Measurements from ENCODE around the gene C2CD3.
A peak's percentile ranks its signal among the peaks of the same experiment; 100 is the strongest.
"Not testable (repeated sequence)": the region's sequence is repeated elsewhere in the genome, so short reads cannot be mapped to it uniquely, and the experiment has no call there.

C2CD3 gene

DNA sequence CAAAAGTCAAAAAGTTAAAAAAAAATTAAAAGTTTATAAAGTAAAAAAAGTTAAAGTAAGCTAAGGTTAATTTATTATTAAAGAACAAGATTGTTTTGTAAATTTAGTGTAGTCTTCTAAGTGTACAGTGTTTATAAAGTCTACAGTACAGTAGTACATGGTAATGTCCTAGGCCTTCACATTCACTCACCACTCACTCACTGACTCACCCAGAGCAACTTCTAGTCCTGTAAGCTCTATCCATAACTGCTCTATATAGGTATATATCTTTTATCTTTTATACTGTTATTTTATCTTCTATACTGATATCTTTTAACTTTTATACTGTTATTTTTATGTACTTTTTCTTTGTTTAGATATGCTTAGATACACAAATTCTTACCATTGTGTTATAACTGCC, 11.2 kb downstream of the C2CD3 start:
- DNase-seq: no peak

DNA sequence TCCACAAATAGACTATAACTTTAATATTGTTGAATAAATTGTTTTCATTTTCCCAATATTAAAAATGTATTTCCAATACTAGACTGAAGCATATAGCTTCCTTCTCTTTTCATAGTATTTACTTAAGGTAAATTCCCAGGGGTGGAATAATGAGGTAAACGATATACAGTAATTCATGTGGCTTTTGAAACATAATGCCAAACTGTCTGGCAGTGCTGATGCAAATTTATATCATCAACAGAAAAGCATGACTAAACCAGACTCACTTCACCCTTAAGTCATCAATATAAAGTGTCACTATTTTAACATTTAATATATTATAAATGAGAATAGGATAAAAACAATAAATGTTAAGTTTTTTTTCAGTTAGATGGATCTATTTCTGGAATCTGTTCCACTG, 13.6 kb downstream of the C2CD3 start:
- DNase-seq: no peak

DNA sequence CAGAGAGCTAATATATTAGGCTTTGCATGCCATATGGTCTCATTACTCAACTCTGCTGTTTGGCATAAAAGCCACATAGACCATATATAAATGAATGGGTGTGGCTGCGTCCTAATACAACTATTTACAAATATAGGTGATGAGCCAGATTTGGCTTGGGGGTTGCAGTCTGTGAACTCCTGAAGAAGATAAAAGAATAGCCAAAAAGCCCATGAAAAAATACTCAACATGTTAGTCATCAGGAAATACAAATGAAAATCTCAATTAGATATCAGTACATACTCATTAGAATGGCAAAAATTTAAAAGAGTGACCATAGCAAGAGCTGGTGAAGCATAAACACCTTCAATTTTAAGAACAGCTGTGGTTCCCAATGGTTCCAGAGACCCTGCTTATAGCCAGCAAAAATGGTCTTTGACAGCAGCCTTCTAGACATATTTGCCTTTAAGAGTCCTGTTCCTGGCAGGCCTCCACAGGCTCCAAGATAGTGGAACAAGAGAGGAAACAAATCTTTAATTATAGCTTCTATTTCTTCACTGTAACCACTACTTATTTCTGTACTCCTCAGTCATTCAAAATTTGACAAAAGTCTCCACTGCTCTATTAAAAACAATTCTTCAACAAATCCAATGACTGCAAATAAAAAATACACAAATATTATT, 16.1 kb downstream of the C2CD3 start:
- DNase-seq: no peak

DNA sequence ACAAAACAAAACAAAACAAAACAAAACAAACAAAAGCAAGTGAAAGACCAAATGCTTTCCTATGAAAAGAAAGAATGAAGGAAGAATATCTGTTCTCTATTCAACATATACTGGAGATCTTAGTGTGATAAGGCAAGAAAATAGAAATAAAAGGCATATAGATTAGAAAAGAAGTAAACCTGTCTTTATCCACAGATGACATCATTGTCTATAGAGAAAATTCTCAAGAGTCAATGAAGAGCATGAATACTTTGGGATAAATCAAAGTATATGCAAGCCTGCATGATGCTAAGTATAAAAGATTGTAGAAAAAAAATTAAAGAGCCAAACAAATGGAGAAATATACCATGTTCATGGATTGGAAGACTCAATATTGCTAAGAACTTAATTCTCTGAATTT, 17.6 kb downstream of the C2CD3 start:
- DNase-seq: no peak

DNA sequence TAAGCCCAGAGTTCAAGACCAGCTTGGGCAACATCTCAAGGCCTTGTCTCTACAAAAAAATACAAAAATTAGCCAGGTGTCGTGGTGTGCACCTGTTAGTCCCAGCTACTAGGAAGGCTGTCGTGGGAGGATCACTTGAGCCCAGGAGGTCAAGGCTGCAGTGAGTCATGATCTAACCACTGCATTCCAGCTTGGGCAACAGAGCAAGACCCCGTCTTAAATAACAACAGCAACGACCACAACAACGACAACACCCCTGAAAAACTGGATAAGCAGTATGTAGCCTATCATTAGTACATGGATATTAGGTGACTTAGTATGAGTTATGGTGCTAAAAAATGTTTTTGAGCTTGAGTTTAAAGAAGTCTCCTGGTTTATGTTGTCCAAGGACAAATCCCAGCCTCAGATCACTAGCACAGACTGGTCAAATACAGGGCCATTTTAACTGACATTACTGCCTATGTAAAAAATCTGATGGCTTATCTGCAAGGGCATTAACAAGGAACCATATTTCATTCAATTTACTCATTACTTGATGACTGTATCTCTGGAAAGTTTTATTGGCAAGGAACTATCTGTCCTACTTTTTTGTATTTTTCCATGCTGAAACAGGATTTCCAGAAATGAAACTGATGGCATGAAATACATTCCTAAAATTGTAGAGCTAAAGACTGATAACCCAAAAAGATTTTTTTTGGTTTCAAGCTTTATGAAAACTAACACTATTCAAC, 23.4 kb downstream of the C2CD3 start:
- no peak for DNase-seq

DNA sequence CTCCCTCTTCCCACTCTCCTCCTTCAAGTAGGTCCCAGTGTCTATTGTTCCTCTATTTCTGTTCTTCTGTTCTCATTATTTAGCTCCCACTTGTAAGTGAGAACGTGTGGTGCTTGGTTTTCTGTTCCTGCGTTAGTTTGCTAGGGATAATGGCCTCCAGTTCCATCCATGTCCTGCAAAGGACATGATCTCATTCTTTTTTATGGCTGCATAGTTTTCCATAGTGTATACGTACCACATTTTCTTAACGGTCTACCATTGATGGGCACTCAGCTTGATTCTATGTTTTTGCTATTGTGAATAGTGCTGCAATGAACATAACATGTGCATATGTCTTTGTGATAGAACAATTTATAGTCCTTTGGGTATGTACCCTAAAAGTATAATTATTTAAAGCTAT, 26.2 kb downstream of the C2CD3 start:
- DNase-seq: no peak

DNA sequence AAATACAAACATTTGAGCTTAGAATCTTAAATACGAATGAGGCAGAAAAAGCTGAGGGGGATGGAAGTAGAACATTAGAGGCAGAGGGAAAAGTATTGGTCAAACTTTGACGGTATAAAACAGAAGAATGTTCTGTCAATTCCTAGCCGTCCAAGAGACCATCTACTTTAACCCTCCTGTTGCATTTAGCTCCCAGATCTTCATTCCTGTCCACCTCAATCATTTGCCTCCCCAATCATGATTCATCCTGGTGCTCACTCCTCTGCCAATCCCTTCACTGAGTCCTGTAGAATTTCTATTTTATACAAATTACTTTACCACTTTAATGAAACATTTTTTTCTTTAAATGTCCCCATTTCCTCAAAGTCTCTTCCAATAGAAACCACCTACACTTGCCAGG, 28.2 kb downstream of the C2CD3 start:
- DNase-seq: no peak

GRCh38 chr11:74141908-74142307, 28.9 kb downstream of the C2CD3 start:
- no peak for DNase-seq

- no peak for DNase-seq
Observed at GRCh38 chr11:74141241-74141695, 29.5 kb downstream of the C2CD3 start.

GRCh38 chr11:74139919-74140431, 30.8 kb downstream of the C2CD3 start:
- not testable (repeated sequence) for DNase-seq

GRCh38 chr11:74139151-74139918, 31.5 kb downstream of the C2CD3 start:
- DNase-seq: no peak

GRCh38 chr11:74138572-74138971, 32.2 kb downstream of the C2CD3 start:
- DNase-seq: peak in 4 of 58 donors; percentile 3 to 45 (median 22)

DNA sequence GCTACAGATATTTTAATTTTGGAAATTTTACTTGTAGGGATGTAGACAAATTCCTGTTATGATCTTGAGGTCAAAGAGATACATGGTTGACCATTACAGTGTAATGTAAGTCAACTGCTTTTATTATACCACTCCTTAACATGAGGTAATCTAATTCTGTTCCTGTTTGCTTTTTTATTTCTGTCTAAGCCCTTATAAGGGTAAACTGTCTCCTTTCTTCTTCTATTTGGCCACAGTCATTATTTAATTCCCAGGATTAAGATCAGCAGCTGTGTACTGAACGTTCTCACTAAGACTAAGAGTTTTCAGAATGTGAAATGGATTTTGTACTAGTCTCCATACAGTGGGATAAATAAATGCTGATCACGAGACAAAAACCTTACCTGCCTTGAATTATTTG, 32.8 kb downstream of the C2CD3 start:
- DNase-seq: no peak

- DNase-seq: no peak
Observed at GRCh38 chr11:74135127-74135840, 35.5 kb downstream of the C2CD3 start.

DNA sequence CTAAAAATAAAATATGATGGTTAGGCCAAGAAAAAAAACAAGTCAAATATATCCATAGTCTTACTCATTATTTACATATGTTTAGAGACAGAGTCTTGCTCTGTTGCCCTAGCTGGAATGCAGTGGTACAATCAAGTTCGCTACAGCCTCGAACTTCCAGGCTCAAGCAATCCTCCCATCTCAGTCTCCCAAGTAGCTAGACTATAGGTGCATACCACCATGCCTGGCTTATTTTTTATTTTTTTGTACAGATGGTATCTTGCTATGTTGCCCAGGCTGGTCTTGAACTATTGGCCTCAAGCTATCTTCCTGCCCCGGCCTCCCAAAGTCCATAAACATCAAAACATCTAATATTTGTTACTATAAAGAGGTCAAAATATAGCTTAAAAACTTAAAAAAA, 36.1 kb downstream of the C2CD3 start:
- DNase-seq: no peak

DNA sequence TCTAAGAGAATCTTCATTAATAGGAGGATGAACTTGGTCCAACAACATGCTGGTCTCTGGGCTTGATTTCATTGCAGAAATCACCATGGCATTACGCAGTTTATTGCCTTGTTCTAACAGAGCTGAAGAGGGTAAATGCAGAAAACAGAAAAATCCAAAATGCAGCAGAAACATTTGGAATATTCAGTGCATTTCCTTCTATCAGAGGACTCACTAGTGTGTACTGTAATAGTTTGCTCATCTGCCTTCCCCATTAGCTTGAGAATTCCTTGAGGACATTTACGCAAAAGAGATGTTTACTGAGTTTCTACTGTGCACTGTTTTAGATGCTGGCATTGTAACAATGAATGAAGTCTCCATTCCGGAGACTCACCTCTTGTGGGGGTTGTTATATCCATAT, 37.4 kb downstream of the C2CD3 start:
- DNase-seq: no peak

GRCh38 chr11:74132833-74133232, 38.0 kb downstream of the C2CD3 start:
- DNase-seq: no peak

- not testable (repeated sequence) for DNase-seq
Observed at GRCh38 chr11:74129121-74129520, 41.7 kb downstream of the C2CD3 start.

DNA sequence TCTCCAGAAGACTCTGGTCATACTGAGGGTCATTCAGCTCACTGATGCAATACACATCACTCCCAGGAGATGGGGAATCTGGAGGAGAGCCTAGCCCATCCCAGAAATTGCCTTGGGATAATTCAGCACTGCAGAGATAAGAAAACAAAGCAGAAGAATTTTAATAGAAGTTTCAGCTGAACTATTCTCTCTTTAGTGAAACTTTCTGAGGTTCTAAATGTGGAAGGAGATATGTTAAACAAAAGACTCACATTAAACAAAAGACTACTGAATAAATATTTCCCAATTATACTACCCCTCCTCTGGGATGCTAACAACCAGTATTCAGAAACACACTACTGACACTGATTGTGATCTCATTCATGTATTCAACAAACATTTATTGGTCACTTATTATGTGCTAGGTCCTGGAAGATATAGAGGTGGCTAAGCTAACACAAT, 47.8 kb downstream of the C2CD3 start:
- no peak for DNase-seq

DNA sequence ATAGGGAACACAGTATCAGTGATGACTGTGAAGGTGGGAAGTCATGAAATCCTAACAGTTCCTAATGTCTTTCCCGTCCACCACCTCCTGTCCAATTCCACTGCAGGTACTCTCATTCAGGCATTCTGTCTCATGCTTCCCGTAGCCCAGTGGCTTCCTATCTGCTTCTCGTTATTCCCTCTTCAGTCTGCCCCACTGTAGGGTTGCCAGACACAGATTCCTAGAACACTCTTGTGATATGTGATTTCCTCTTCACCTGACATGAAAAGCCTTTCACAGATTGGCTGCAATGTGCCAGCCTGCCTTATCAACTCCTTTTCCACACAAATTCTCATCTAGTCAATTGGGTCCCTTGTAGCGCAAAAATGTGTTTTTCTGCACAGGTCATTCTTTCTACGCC, 49.0 kb downstream of the C2CD3 start:
- DNase-seq: no peak
